NCI-H460 (cell line): ENCODE results near the gene CCNQ. TPM values are rescaled to one million over a fixed set of nuclear protein-coding genes. Genes with fewer than 3 reads are reported as not detected.

Experiments used
- DNase-seq: peaks from one replicate; pipeline ENCODE4 v3.0.0-alpha.2; 2016; ENCODE audit warnings: low read depth; ENCODE audit errors: extremely low read depth
- polyA plus RNA-seq: library from polyadenylated mRNA; depleted of rRNA; stranded (reverse); fragments of >200 nt; gene quantifications from 2 replicates; pipeline ENCODE4 v1.2.3, GENCODE V29; 2014; cell fraction: nucleus; rRNA removed
- total RNA-seq: library from RNA; depleted of rRNA; stranded (reverse); fragments of >200 nt; shearing (Covaris generic); gene quantifications from 2 replicates; pipeline ENCODE4 v1.2.3, GENCODE V29; 2014; rRNA removed

CCNQ gene
- total RNA-seq, result 33.7 and 43.4 TPM in 2 replicates
- polyA plus RNA-seq, result 58.4 and 64.9 TPM in 2 replicates

DNA sequence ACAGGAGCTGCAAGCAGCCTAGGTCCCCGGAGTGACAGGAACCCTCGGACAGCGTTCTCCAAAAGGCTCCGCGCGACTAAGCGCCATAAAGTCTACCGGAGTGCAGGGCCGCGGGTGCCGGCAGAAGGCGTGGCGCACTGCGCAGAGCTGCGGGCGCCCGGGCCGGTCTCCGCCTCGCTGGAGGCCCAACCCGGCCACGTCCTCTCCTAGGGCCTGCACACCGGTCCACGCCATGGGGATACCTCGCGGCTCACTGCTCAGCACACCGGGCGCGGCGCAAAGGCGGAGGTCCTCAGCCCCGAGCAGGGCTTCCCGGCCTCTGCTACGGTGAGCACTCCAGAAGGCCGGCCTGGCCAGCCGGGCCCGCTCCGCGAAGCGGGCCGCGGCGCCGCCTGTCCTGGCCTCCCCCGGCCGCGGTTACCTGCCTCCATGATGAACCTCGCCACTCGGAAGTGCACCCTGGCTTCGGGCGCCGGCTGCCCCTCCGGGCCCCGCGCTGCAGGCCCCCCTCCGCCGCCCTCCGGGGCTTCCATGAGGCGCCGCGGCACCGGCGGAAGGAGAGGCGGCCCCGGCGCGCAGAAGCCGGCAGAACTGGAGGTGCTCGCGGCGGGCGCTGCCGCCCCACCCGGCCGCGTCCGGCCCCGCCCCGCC, at the start of gene CCNQ:
TSS of gene CCNQ (minus strand) at position 599 of the 651 bp plus-strand sequence. CDS start at position 533, 66 bp downstream.
- no peak for DNase-seq

DNA sequence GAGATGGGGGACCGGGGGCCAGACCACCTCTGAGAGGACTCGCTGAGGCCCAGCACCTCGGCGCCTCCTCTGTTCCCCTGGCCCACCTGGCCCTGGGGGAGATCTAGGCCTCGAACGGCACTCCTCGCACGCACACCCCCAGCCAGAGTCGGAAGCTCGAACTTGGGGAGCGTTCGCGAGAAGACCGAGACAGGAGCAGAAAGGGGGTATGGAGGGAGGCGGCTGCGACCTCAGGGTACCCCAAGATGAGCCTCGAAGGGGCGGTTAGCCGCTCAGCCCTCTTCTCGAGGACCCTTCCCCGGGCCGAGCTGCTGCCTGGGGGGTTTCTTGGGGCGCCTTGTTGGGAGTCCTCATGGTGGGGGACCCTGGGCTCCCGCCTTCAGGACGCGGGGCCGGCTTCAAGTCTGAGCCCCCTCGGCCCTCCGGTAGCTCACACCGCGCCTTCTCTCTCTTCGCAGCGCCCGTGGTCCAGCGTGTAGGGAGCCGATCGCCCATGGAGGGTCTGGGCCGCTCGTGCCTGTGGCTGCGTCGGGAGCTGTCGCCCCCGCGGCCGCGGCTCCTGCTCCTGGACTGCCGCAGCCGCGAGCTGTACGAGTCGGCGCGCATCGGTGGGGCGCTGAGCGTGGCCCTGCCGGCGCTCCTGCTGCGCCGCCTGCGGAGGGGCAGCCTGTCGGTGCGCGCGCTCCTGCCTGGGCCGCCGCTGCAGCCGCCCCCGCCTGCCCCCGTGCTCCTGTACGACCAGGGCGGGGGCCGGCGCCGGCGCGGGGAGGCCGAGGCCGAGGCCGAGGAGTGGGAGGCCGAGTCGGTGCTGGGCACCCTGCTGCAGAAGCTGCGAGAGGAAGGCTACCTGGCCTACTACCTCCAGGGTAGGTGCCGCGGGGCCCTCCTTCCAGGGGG, 48.8 kb upstream of the CCNQ start:
- DNase-seq, result no peak

DNA sequence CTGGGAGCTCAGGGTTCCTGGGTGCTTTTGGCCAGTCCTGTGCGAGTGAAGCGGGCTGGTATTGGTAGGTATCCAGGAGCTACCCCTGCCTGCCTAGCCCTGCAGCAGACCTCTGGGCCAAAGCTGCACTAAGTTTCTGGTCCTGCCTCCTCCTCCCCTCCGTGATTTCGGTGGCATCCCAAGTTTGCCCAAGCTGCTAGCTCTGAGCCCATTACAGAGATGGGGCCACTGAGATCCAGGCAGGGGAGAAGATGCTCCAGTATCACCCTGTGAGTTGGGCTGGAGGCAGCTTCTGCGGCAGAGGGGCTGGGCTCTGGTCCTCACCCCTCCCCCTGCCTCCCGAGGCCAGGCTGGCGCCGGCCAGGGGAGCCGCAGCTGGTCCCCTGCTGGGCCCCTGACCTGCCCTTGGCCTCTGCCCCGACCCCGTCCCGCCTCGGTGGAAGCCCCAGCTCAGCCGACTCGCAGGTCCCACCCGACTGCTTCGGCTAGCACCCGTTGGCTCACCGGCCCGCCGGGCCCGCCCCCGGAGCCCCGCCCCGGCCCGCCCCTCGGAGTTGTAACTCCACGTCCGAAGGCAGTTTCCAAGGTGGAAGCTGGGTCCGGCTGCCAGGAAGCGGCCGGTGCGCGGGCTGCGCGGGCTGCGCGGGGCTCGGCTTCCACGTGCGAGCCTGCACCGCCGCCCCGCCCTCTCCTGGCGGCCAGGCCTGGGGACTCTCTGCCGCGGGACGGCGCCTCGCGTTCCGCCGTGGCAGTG, 47.9 kb upstream of the CCNQ start, which contains the start of gene DUSP9:
TSS of gene DUSP9 (plus strand) at position 584 of the 754 bp plus-strand sequence. CDS start 751 bp downstream, outside the sequence.
- DNase-seq, result peak; percentile 43

DNA sequence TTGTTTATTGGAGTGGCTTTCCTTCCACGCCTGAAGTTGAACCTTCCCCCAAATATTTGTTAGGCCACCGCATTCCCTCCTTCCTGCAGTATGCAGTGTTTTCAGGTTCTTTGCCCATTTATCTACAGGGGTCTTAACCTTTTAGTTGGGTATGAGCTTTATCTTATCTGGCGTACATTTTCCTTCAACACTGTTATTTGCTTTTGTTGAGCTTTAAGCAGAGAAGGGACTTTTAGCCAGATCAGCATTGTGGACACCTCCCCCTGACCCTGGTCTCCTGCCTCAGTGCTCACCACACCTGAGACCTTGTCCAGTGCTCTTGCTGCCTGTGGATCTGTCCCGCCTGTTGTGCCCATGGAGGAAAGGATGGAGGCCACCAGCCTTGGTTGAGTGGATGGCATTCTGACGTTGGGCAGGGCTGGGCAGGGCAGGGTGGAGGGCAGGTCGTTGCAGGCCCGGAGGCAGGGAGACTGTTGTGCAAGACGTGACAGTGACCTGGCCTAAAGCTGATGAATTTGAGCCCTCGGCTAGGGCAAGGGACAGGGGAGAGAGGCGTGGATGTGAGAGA, 47.1 kb upstream of the CCNQ start:
- DNase-seq, result no peak

DNA sequence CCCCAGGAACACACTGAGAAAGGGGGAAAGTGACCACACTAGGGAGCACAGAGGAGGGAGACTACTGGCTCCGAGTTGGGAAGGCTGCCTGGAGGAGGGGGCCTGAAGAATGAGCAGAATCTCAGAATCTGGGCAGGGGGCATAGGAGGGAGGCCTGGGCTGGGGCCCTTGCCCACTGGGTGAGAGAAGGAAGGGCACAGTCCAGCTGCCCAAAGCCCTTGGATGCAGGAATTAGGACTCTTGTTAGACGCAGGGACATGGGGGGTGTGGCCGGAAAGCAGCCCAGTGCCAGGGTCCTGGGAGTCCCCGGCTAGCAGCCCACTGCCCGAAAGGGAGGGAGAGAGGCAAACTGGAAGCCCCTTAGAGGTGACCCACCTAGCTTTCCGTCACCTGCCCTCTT, 46.2 kb upstream of the CCNQ start:
- DNase-seq, result no peak

DNA sequence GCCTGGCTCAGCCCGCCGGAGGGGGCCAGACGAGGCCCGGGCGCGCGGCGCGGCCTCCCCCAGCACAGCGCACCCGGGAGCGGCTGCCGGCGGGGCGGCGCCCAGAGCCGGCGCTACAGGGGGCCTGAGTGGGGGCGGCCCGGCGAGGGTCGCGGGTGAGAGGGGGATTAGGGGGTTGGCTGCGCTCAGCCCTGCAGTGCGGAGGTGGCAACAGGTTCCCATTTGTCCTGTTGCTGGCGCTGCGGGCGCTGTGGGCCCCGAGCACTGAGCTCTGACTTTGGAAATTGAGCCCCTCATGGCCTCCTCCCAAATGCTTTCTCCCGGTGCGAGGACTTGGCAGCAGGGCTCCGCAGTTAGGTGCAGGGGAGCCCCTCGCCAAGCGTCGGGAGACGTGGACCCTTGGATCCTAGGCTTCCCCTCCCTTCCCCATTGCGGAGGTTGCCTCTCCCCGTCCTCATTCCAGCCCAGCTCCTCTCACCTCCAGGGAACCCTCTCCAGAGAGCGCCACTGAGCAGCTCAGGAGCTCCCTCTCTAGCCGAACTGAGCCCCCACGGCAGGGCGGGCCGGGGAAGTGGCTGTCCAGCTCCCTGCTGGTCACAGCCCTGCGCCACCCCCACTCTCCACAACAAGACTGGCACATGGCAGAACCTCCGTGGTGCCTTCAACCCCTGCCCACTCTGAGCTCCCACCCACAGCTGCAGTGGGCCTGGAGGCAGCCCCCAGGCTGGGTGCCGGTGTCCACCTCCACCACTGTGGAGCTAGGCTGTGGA, 45.6 kb upstream of the CCNQ start:
- no peak for DNase-seq

DNA sequence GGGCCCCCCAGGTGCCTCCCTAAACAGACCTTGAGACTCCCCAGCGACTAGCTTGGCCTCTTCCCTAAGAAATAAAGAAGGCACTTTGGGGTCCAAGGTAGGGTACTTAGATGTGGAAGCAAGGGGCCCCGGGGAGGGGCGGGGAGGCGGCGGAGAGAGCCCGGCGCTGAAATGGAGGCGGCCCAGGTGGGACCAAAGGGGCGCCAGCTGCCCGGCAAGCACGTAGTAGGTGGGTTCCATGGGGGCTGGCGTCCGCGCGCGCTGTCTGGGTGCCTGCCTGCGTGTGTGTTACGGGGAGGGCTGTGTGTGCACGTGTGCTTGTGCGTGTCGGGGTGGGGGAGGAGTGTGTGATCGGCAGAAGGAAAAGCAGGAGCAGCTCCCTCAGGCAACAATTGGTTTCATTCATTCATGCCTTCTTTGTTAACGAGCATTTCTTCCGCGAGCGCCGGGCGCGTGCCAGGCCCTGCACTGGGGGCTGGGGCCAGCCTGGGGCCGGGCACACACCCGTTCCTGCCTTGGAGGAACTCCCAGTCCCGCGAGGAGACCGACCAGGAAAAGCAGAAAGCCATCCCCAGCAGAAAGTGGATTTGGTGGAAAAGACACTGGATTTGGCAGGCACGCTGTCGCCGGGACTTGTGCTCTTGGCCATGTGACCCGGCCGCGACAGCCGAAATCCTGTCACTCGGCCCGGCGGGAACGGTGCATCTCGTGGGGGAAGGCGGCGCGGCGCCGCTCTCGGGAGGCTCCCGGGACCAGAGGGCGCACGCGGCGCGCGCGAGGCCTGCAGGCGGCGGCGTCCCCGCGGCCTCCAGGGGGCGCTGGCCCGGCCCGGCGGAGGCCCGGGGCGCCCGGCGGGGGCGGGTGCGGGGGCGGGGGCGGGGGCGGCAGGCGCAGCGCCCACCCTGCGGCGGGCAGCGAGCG, 44.8 kb upstream of the CCNQ start:
- DNase-seq, result no peak

DNA sequence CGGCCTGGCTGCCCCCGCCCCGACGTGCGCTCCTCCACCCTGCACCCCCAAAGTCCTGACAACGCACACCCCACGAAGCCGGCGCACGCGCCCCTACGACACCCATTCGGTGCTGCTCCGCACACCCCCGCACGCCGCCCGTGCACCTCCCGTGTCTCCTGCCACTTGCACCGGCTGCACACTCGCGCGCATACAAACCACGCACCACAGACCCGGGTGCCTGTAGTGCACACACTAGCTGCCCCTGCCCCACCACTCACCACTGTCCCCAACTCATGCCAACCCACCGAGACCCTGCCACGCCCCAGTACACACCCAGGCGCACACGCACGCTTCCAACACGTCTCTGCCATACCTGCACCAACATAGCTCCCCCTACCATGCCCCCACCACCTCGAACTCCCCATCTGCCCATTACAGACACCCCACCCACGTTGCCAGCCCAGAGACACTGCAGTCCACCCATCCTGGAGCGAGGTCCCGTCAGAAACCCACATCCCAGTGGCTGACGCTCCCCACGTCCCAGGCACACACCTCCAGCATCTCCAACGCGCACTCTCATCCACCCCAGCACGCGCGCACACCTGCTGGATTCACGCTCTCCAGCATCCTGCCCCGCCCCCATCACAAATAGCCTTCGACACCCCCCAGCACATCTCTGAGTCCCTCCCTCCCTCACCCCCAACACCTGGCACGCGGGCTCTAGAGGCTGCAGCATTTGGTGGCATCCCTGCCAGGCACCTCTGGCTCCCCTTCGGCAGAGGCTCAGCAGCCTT, 43.9 kb upstream of the CCNQ start:
- no peak for DNase-seq

DNA sequence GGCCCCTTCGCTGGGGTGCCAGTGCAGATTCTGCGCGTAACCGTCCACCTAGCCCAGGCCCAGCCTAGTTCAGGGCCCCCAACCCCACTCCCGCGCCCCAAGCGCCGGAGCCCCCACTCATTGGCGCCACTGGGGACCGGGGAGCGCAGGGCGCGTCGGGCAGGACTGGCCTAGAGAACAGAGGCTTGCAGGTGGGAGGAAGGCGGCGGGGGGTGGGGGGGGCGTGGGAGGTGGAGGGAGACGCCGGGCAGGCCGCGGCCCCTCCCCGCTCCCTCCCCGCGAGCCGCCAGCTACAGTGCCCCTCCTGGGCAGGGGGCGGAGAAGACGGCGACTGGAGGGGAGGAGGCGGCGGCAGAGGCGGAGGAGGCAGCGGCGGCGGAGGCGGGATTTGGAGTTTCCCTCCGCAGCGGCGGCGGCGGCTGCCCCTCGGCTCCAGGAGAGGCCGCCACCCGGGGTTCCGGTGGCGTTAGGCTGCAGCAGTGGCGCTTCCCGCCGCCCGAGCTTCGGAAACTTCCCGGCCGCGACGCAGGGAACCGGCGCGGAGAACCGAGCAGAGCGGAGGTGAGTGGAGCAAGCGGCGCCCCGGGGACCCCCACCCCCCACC, 43.2 kb upstream of the CCNQ start:
- DNase-seq, result no peak

DNA sequence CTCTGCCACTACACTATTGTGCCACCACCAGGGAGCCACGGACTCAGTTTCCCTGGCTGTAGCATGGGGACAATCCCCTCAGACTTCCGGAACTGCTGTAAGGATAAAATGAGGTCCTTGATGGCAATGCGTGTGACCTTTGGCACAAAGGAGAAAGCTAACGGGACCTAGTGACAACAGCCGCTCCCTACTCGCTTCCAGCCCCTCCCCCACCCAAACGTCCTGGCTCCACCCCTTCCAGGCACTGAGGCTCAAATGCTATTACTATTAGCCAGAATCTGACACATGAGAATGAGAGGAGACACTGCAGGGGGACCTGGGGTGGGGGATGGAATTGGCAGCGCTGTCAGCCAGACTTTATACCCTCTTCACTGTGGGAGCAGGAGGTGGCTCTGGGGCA, 42.7 kb upstream of the CCNQ start:
- DNase-seq, result no peak

DNA sequence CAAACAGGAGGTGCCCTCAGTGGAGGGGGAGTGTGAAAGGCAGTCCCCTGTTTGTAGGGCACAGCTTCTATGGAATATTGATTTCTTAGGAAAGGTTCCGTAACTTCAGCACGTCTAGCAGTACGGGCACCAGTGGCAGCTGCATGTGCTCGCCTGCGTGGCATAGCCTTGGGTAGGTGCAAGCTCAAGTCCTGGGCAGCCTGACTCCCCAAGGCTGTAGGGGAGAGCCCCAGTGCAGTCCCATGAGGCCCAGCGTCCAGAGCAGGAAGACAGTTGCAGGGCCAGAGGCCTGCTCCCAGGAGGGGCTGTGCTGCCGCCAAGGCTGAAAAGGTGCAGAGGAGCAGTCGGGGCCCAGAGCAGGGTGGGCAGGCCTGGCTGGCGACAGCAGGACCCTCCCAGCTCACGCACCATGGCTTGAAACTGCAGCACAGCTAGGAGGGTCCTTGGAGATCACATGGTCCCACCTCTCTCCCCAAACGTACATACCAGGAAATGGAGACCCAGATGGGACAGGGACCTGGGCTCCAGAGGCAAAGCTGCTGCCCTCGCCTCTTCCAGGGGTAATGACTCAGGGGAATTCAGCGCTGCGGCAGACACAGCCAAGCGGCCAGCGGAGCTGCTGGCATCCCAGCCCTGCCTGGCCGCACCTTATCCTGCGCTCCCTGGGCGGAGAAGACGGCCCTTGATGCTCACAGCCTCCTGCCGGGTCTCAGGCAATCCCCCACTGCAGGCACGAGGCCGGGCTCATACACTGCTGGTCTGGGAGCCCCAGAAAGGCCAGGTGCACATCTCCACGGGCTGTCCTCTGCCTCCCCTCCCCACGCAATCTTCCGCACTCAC, 42.0 kb upstream of the CCNQ start:
- DNase-seq, result no peak

DNA sequence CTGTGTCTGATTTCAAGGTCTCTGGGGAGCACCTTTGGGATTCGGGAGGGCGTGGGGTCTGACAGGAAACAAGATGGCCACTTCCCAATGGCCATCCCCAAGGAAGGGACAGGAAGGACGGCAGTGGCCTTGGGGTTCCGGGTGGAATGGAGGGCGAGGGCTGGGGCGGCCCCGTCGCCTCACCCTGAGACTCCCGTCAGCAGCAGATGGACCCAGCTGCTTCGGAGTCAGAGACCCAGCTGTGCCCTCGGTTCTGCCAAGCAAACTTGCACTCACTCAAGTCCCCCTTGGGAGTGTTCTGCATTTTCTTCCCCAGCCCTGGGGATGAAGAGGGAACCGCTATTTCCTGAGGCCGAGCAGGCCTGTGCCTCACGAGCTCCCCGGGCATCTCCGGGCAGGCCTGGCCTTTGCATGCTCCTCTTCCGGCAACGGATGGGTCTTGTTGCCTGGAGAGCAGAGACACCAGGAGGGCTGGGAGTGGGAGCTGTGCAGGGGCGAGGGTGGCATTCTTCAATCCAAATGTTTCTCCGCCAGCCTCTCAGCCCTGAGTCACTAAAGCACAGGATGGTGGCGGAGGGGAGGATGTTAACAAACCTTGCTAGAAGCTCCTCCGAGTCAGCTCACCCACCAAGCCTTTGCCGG, 41.2 kb upstream of the CCNQ start:
- DNase-seq, result no peak

DNA sequence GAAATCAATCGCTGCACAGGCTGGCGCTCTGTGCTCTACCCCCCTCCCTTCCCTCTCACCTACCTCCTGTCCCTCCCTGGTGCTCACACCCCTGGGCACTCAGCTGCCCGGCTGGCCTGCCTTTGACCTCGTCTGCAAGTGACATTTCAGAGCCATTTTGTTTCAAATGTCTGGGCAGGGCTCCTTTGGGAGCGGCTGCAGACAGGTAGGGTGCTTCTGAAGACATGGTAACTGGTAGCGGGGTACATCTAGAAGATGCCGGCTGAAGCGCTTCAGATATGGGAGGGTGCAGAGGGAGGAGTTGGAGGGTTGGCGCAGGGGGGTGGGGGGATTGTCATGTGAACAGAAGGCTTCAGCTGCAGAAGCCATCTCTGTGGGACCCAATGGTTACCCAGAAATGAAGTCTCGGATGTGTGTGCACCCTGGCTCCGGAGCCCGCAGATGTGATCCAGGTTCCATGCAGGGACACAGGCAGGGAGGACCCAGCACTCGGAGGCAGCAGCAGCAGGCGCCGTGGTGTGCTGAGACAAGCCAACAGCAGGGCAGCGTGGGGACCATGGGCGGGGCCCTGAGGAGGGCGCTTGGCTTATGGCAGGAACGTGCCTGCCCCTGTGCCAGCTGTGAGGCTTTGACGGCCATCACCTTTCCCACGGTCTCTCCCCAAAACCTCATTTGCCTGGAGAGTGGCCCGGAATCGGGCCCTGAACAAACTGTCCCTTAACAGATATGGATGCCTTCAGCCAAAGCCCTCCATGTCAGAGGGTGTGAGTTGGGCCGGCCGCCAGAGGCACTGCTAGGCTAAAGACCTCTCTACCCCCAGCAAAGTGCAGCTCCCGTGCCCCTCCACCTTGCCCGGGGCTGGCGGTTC, 40.5 kb upstream of the CCNQ start:
- no peak for DNase-seq

DNA sequence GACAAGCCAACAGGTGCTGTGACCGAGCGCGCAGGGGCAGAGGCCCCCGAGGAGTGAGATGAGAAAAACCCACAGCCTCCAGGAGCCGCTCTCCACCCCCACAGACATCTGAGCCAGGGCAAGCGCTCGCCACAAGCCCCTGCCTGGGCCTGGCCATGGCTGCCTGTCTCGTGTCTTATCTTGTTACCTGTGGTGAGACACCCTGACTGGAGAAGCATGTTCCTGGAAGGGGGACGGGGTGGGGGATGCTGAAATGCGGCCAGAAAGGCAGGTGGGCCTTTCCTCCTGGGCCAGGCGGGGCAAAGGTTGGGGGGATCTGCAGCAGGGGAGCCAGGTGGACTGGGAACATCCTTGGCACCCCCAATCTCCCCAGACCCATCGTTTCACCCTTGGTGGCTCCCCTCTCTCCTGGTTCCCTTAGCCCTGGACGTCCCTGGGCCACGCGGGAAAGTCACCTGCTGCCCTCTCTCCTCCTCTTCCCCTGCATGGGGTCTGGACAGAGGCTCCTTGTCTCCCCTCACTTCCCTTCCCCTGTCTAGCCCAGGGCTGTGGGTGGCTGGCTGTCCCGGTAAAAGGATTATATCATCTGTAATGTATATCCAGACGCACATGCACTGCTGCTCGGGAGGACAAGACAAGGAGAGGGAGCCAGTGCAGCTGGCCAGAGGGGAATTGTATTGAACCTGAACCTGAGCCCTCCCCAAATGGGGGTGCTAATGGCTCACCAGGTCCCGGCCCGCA, 39.7 kb upstream of the CCNQ start:
- DNase-seq, result no peak

DNA sequence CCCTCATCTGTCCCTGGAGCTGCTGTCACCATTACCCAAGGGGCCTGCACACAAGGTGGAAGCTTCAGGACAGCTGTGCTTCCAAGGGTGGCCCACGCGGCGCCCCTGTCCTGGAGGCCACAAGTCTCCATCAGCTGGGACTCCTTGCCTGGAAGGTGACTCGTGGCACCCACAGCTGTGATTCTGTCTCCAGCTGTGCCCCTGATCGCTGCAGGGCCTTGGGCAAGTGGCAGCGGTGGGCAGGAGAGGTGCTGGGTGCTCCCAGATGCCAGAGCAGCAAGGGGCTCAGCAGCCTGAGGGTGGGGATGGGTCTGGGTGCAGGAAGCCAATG, 39.1 kb upstream of the CCNQ start:
- no peak for DNase-seq
